Measurements from ENCODE around the gene ALKBH2. TPM values are rescaled to one million over a fixed set of nuclear protein-coding genes. Genes with fewer than 3 reads are reported as not detected.
A peak's percentile ranks its signal among the peaks of the same experiment; 100 is the strongest.

ALKBH2 gene
- total RNA-seq, 2 donors from 2014 or later, result 5.0 to 8.9 TPM

GRCh38 chr12:109113661-109114321 is 20.5 kb upstream of the ALKBH2 start:
- Histone ChIP-seq H3K27me3 (no peaks in the 10 kb centered on the region), H3K36me3 (no peaks in the 10 kb centered on the region), H3K9ac (ENCODE audit: low read depth in 2 of 2, low read length in 2 of 2) (no peak overlapping the region), H3K4me3 (no peak overlapping the region), H3K27ac (no peak overlapping the region), H3K9me3 (no peaks in the 10 kb centered on the region), H3K4me1 (peaks cover 9% of the 10 kb centered on the region)
- TF ChIP-seq CTCF (IDR thresholded peaks at IDR 0.05), result no peak
- no peak for DNase-seq
- intact Hi-C loops (cut with DNase I), result loop anchor here (10.0 kb wide), 1 partner anchor 151 kb away; no protein-coding TSS in a partner anchor

- intact Hi-C loops (cut with DNase I), result loop anchor here (10.0 kb wide), 1 partner anchor 152 kb away; no protein-coding TSS in a partner anchor
- Histone ChIP-seq H3K27ac (no peak overlapping the region), H3K4me3 (no peak overlapping the region), H3K9me3 (no peaks in the 10 kb centered on the region), H3K27me3 (no peaks in the 10 kb centered on the region), H3K4me1 (peaks cover 9% of the 10 kb centered on the region), H3K9ac (ENCODE audit: low read depth in 2 of 2, low read length in 2 of 2) (no peak overlapping the region), H3K36me3 (no peaks in the 10 kb centered on the region)
- DNase-seq, result no peak
- TF ChIP-seq CTCF (IDR thresholded peaks at IDR 0.05), result no peak
These were observed 19.6 kb upstream of the ALKBH2 start for GRCh38 chr12:109112720-109113465.

- no peak for TF ChIP-seq CTCF (IDR thresholded peaks at IDR 0.05)
- H3K9ac ChIP-seq (ENCODE audit: low read depth in 2 of 2, low read length in 2 of 2), result peak overlapping the region; percentile 70 to 82
These were observed 17.8 kb upstream of the ALKBH2 start for GRCh38 chr12:109110988-109111495.

GRCh38 chr12:109109746-109110350 is 16.6 kb upstream of the ALKBH2 start:
- Histone ChIP-seq H3K9me3 (no peaks in the 10 kb centered on the region), H3K9ac (ENCODE audit: low read depth in 2 of 2, low read length in 2 of 2) (peak overlapping the region; percentile 1 to 51), H3K27me3 (no peaks in the 10 kb centered on the region), H3K27ac (peak overlapping the region; percentile 90), H3K4me3 (no peak overlapping the region), H3K4me1 (no peaks in the 10 kb centered on the region), H3K36me3 (no peaks in the 10 kb centered on the region)
- DNase-seq, result no peak
- TF ChIP-seq CTCF (IDR thresholded peaks at IDR 0.05), result no peak
- intact Hi-C loops (cut with DNase I), result loop anchor here (10.0 kb wide), 1 partner anchor 155 kb away; no protein-coding TSS in a partner anchor

More at GRCh38 chr12:109110988-109111495, 17.8 kb upstream of the ALKBH2 start:
- Histone ChIP-seq H3K9me3 (no peaks in the 10 kb centered on the region), H3K27me3 (no peaks in the 10 kb centered on the region), H3K4me3 (peak overlapping the region; percentile 53), H3K36me3 (no peaks in the 10 kb centered on the region), H3K27ac (peak overlapping the region; percentile 90), H3K4me1 (peaks cover 7% of the 10 kb centered on the region)
- intact Hi-C loops (cut with DNase I), result loop anchor here (10.0 kb wide), 1 partner anchor 154 kb away; no protein-coding TSS in a partner anchor
- peak; percentile 96 for DNase-seq

- Histone ChIP-seq H3K4me1 (no peaks in the 10 kb centered on the region), H3K27me3 (no peaks in the 10 kb centered on the region), H3K9ac (ENCODE audit: low read depth in 2 of 2, low read length in 2 of 2) (no peak overlapping the region), H3K36me3 (no peaks in the 10 kb centered on the region), H3K9me3 (no peaks in the 10 kb centered on the region), H3K4me3 (no peak overlapping the region), H3K27ac (no peak overlapping the region)
- no peak for TF ChIP-seq CTCF (IDR thresholded peaks at IDR 0.05)
- intact Hi-C loops (cut with DNase I), result no loop called here
- DNase-seq, result no peak
These were observed 11.9 kb upstream of the ALKBH2 start for GRCh38 chr12:109105176-109105575.
